Dermis blood vessel endothelial cell (primary cell): ENCODE measurements around the gene TNKS1BP1. TPM values are rescaled to one million over a fixed set of nuclear protein-coding genes. Genes with fewer than 3 reads are reported as not detected.
A peak's percentile ranks its signal among the peaks of the same experiment; 100 is the strongest.
"Not testable (repeated sequence)": the region's sequence is repeated elsewhere in the genome, so short reads cannot be mapped to it uniquely, and the experiment has no call there.

Source experiments
- DNase-seq: peaks from one replicate; pipeline ENCODE4 v3.0.0; 2010
- total RNA-seq: library from RNA; depleted of rRNA; stranded (reverse); fragments of >200 nt; gene quantifications from 2 replicates; pipeline ENCODE4 v1.2.3, GENCODE V29; 2014

TNKS1BP1 gene
- total RNA-seq, 1 donor from 2014 or later: 79.6 TPM

GRCh38 chr11:57309106-57310059, 15.4 kb downstream of the TNKS1BP1 start:
- no peak for DNase-seq

DNA sequence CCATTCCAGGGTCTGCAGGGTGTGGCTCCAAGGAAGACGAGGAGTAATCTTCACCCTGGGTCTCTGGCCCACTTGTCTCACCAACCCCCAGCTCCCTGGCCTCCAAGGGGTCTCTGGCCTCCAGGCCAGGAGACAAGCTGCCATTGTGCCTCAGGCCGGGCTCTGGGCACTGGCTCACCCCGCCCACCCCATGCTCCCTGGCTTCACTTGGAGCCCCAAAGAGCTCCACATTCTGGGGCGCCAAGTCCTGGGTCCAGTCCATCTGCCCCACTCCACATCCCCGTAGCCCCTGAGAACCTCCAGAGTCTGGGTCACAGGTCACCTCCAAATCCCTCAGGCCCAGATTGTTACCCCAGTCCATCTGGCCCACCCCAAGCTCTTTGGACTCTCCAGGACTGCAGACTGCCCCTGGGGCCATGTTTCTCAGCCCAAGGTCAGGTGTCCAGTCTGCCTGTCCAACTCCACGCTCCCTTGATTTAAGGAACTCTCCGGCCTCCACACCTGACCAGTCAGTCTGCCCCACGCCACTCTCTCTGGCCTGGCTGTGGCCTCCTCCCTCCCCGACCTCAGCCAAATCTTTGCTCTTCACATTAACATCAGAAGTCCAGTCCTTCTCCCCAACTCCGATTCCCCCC, 16.2 kb downstream of the TNKS1BP1 start:
- DNase-seq: no peak

- no peak for DNase-seq
Observed at GRCh38 chr11:57307666-57308270, 17.0 kb downstream of the TNKS1BP1 start.

GRCh38 chr11:57306940-57307565, 17.7 kb downstream of the TNKS1BP1 start:
- DNase-seq: no peak

DNA sequence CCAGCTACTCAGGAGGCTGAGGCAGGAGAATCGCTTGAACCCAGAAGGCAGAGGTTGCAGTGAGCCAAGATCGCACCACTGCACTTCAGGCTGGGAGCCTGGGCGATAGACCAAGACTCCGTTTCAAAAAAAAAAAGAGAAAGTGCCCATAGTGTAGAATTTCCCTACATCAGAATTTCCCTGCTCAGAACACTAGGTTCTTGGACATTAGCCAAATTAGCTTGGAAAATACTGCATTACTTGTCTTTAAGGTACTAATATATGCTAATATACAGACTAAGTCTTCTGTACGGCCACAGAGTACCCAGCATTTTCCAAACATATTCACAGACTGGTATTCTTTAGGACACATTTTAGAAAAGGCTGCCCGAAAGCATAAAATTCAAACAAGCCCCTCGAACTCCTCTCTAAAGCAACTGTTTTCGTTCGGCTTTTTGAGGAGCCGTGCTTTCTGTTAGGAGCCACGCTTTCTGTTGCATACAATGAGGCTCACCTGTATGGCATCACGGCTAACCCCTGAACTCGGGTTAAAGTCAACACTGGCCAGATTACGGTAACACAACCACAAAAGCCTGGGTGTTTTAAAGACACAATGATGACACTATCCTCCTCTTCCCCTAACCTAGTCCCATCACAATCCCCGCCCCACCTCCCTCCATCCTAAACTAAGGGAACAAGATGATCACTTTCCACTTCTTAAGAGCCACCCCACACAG, 18.4 kb downstream of the TNKS1BP1 start:
- peak; percentile 60 for DNase-seq

- no peak for DNase-seq
Observed at GRCh38 chr11:57305523-57305922, 19.2 kb downstream of the TNKS1BP1 start.

DNA sequence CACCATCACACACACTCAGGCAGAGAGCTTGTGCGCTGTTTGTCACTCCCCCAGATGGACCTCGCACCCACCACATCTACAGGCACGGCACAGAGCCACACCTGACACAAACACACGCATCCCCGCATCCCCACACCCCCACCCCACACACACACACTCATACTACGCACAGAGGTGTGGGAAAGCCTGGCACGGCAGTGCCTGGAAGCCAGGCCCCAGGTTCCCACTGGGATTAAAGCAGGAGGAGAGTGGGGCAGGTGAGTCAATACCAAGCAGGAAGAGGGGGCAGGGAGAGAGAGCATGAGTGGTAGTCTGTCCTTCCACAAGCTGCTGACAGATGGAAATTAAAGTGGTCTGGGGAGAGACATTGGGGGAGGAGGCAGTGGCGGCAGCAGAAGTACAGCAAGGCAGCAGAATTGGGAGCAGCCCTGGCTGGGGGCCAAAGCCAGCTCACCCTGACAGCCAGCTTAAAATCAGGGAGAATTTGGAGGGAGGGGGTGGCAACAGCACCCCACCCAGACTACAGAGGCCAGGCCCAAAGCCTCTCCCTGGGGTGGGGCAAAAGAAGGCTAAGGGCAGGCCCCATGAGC, 20.7 kb downstream of the TNKS1BP1 start:
- DNase-seq: peak; percentile 39

- no peak for DNase-seq
Observed at GRCh38 chr11:57303280-57303989, 21.3 kb downstream of the TNKS1BP1 start.

GRCh38 chr11:57302489-57302888, 22.3 kb downstream of the TNKS1BP1 start:
- no peak for DNase-seq

DNA sequence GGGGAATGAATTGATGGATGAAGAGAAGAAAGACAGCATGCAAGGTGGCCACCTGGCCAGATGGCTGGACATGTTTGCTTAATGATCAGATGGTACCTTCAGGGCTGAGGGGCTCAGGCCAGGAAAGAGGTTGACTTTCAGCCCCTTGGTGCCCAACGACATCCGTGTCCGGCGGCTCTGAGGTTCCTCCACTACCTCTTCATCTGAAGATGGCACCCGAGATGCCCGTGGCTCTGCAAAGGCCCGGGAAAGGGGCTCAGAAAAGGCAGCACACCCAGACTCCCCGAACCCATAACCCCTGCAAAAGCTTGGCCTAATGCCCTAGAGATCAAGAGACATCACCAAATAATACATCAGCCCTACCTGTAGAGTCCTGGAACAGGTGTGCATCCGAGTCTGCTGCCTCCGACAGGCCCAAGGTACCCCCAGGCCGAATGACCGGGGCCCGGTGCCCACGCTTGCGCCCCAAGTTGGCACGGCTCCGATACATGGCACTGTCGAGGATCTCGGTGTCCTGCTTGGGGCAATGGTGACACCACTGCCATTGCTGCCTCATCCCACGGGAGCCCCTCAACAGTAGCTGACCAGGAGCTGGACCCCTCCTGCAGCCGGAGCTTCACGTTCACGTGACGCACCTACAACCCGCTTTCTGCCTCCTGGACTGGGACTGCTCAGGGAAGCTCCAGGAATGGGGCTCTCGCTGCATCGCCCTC, 22.9 kb downstream of the TNKS1BP1 start:
- DNase-seq: no peak

GRCh38 chr11:57300785-57301184, 24.0 kb downstream of the TNKS1BP1 start:
- no peak for DNase-seq

DNA sequence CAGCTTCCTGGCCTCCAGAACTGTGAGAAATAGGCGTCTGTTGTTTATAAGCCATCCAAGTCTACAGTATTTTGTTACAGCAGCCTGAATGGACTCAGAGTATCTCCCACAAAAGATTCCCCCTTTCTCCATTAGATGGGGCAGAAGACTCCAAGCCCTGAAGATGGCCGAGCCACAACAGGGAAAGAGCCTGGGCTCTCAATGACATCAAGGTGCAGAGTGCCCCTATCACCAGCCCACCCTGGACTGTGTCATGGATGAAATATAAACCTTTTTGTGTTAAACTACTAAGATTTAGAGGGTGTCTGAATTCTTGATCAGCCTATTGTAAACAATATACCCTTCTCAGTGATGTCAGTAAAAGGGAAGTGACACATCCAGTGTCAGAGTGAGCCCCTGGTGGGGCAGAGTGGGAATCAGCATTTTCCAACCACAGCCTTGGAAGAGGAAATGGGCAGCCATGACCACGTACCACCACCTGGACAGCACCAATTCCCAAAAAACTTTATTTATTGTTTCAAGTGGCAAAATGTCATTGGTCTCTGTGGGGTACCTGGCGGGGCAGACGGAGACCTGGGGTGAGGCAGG, 25.5 kb downstream of the TNKS1BP1 start:
- DNase-seq: no peak

- no peak for DNase-seq
Observed at GRCh38 chr11:57297221-57297620, 27.5 kb downstream of the TNKS1BP1 start.

DNA sequence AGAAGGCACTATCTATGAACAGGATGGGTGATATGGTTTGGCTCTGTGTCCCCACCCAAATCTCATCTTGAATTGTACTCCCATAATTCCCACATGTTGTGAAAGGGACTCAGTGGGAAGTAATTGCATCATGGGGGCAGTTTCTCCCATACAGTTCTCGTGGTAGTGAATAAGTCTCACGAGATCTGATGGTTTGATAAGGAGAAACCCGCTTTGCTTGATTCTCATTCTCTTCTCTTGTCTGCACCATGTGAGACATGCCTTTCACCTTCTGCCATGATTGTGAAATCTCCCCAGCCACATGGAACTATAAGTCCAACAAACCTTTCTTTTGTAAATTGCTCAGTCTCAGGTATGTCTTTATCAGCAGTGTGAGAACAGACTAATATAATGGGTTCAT, 28.5 kb downstream of the TNKS1BP1 start:
- DNase-seq: not testable (repeated sequence)

DNA sequence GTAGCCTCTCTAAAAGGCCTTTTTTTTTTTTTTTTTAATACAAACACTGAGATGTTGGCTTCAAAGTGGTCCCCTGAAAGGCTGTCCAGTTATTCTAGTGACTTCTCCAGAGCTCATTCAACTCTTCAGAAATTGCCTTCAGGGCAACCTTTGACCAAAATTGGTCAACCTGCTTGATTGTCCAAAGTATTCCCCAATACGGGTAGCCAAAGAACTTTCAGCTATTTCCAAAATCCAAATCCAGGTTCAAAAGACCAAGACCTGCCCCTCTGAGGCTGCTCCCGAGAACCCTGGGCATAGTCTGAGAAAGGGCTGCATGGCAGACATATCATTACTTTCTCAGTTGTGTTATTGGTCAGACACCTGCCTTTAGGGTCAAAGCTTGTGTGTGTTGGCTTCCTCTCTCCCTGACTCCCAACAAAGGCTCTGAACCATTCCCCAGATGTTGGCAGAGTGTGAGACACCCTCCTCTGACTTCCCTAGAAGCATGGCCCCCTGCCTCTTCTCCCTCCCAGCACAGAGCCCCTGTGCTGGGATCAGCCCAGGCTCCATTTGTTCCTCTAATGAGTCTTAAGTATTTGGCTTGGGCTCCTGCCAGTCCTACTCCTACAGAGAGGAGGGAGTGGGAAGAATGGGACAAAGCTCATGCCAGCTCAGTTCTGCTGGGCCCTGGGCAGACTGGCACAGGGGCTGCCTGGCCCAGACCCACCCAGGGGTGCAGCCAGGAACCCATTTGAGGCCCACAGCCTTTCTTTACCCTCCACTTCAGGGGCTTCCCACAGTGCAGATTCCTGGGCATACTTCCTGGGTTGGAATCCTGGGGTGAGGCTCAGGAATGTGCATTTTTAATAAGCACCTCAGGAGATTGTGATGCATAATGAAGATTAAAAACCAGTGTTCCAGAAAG, 30.3 kb downstream of the TNKS1BP1 start:
- DNase-seq: peak; percentile 65

GRCh38 chr11:57290288-57290687, 34.5 kb downstream of the TNKS1BP1 start:
- peak; percentile 39 for DNase-seq

GRCh38 chr11:57288771-57289579, 35.8 kb downstream of the TNKS1BP1 start:
- peak; percentile 97 for DNase-seq

- DNase-seq: no peak
Observed at GRCh38 chr11:57287884-57288283, 36.9 kb downstream of the TNKS1BP1 start.
